Measurements from ENCODE around the gene GJA4.
A peak's percentile ranks its signal among the peaks of the same experiment; 100 is the strongest.

GJA4 gene

GRCh38 chr1:34786521-34787325 lies 6.1 kb upstream of the GJA4 start:
- no peak overlapping the region for H3K4me2 ChIP-seq (ENCODE audit: insufficient read depth, low read length, poor library complexity, severe bottlenecking)
- no peaks in the 10 kb centered on the region for H3K36me3 ChIP-seq (replicated peaks in 1 of 2; ENCODE audit: control insufficient read depth in 2 of 2, insufficient read depth in 2 of 2, low read length in 2 of 2)
- H4K91ac ChIP-seq (ENCODE audit: low read depth, low read length, poor library complexity) = no peak overlapping the region
- H3K9ac ChIP-seq (ENCODE audit: low read depth, low read length, poor library complexity) = no peak overlapping the region
- DNase-seq (ENCODE audit: low spot score) = peak; percentile 51
- H2AK5ac ChIP-seq (ENCODE audit: low read depth, low read length) = no peak overlapping the region
- peak overlapping the region; percentile 1 for H2AFZ ChIP-seq (ENCODE audit: low read length)
- H3K18ac ChIP-seq (ENCODE audit: low read length) = no peak overlapping the region
- H2BK12ac ChIP-seq (ENCODE audit: low read length) = no peak overlapping the region
- WGBS, 2 donors (ENCODE audit: extremely low coverage in 2 of 2, insufficient read length in 2 of 2, insufficient replicate concordance in 1 of 2) = no CpG with 5 or more reads among the region's 14 CpGs
- no peak overlapping the region for H4K8ac ChIP-seq (ENCODE audit: low read depth, low read length)
- peaks cover 2 to 5% of the 10 kb centered on the region in 2 donors for H3K9me3 ChIP-seq (replicated peaks in 1 of 2; ENCODE audit: control insufficient read depth in 2 of 2, insufficient read depth in 1 of 2, low read depth in 1 of 2, low read length in 2 of 2)
- H3K14ac ChIP-seq (ENCODE audit: low read length) = peak overlapping the region; percentile 11
- peak overlapping the region; percentile 14 for H3K23ac ChIP-seq (ENCODE audit: low read depth, low read length, poor library complexity)
- no peak overlapping the region for H3K4ac ChIP-seq (ENCODE audit: low read length)
- peaks cover 0 to 3% of the 10 kb centered on the region in 2 donors for H3K4me1 ChIP-seq (ENCODE audit: control insufficient read depth in 2 of 2, insufficient read depth in 1 of 2, low read depth in 1 of 2, low read length in 2 of 2)
- no peak overlapping the region for H2BK120ac ChIP-seq (ENCODE audit: low read depth, low read length)
- H3K27me3 ChIP-seq (ENCODE audit: control insufficient read depth in 3 of 3, insufficient read depth in 3 of 3, low read depth in 1 of 3, low read length in 3 of 3) = peaks cover 4 to 22% (median 13%) of the 10 kb centered on the region in 3 experiments
- no peaks in the 10 kb centered on the region for H3K79me1 ChIP-seq (ENCODE audit: low read depth, low read length)
- H3K4me3 ChIP-seq (ENCODE audit: low read length in 2 of 2) = no peak overlapping the region
- H2BK15ac ChIP-seq (ENCODE audit: low read length) = no peak overlapping the region
- H3K27ac ChIP-seq (replicated peaks; ENCODE audit: low read length) = no peak overlapping the region
- H2BK5ac ChIP-seq (ENCODE audit: low read length) = no peak overlapping the region

GRCh38 chr1:34787461-34788420 lies 5.1 kb upstream of the GJA4 start:
- Histone ChIP-seq H3K4me2 (ENCODE audit: insufficient read depth, low read length, poor library complexity, severe bottlenecking) (no peak overlapping the region), H3K27me3 (ENCODE audit: control insufficient read depth in 3 of 3, insufficient read depth in 3 of 3, low read depth in 1 of 3, low read length in 3 of 3) (peaks cover 0 to 21% (median 3%) of the 10 kb centered on the region in 3 experiments), H4K91ac (ENCODE audit: low read depth, low read length, poor library complexity) (no peak overlapping the region), H2BK120ac (ENCODE audit: low read depth, low read length) (no peak overlapping the region), H4K8ac (ENCODE audit: low read depth, low read length) (no peak overlapping the region), H3K4ac (ENCODE audit: low read length) (no peak overlapping the region), H3K9me3 (replicated peaks in 1 of 2; ENCODE audit: control insufficient read depth in 2 of 2, insufficient read depth in 1 of 2, low read depth in 1 of 2, low read length in 2 of 2) (peaks cover 2 to 5% of the 10 kb centered on the region in 2 donors), H3K23ac (ENCODE audit: low read depth, low read length, poor library complexity) (no peak overlapping the region), H2AFZ (ENCODE audit: low read length) (no peak overlapping the region), H3K4me3 (ENCODE audit: low read length in 2 of 2) (no peak overlapping the region), H2BK5ac (ENCODE audit: low read length) (no peak overlapping the region), H2BK15ac (ENCODE audit: low read length) (no peak overlapping the region), H2AK5ac (ENCODE audit: low read depth, low read length) (no peak overlapping the region), H3K27ac (replicated peaks; ENCODE audit: low read length) (no peak overlapping the region), H3K79me1 (ENCODE audit: low read depth, low read length) (no peaks in the 10 kb centered on the region), H2BK12ac (ENCODE audit: low read length) (no peak overlapping the region), H3K9ac (ENCODE audit: low read depth, low read length, poor library complexity) (no peak overlapping the region), H3K14ac (ENCODE audit: low read length) (no peak overlapping the region), H3K36me3 (replicated peaks in 1 of 2; ENCODE audit: control insufficient read depth in 2 of 2, insufficient read depth in 2 of 2, low read length in 2 of 2) (no peaks in the 10 kb centered on the region), H3K4me1 (ENCODE audit: control insufficient read depth in 2 of 2, insufficient read depth in 1 of 2, low read depth in 1 of 2, low read length in 2 of 2) (peaks cover 0 to 2% of the 10 kb centered on the region in 2 donors), H3K18ac (ENCODE audit: low read length) (no peak overlapping the region)
- WGBS, 2 donors (ENCODE audit: extremely low coverage in 2 of 2, insufficient read length in 2 of 2, insufficient replicate concordance in 1 of 2) = no CpG with 5 or more reads among the region's 9 CpGs
- no peak for DNase-seq (ENCODE audit: low spot score)

- H3K18ac ChIP-seq (ENCODE audit: low read length) = no peak overlapping the region
- no peak for DNase-seq (ENCODE audit: low spot score)
- no peak overlapping the region for H3K14ac ChIP-seq (ENCODE audit: low read length)
- no peak overlapping the region for H3K4ac ChIP-seq (ENCODE audit: low read length)
- no peak overlapping the region for H3K27ac ChIP-seq (replicated peaks; ENCODE audit: low read length)
- no peak overlapping the region for H2BK5ac ChIP-seq (ENCODE audit: low read length)
- H3K9ac ChIP-seq (ENCODE audit: low read depth, low read length, poor library complexity) = no peak overlapping the region
- WGBS, 2 donors (ENCODE audit: extremely low coverage in 2 of 2, insufficient read length in 2 of 2, insufficient replicate concordance in 1 of 2) = no CpG with 5 or more reads among the region's 6 CpGs
- no peak overlapping the region for H3K4me3 ChIP-seq (ENCODE audit: low read length in 2 of 2)
- no peak overlapping the region for H2BK12ac ChIP-seq (ENCODE audit: low read length)
- H4K8ac ChIP-seq (ENCODE audit: low read depth, low read length) = no peak overlapping the region
- H3K23ac ChIP-seq (ENCODE audit: low read depth, low read length, poor library complexity) = no peak overlapping the region
- H2BK120ac ChIP-seq (ENCODE audit: low read depth, low read length) = no peak overlapping the region
- H3K79me1 ChIP-seq (ENCODE audit: low read depth, low read length) = no peaks in the 10 kb centered on the region
- H3K4me1 ChIP-seq (ENCODE audit: control insufficient read depth in 2 of 2, insufficient read depth in 1 of 2, low read depth in 1 of 2, low read length in 2 of 2) = peaks cover 2 to 3% of the 10 kb centered on the region in 2 donors
- no peak overlapping the region for H2BK15ac ChIP-seq (ENCODE audit: low read length)
- H3K36me3 ChIP-seq (replicated peaks in 1 of 2; ENCODE audit: control insufficient read depth in 2 of 2, insufficient read depth in 2 of 2, low read length in 2 of 2) = no peaks in the 10 kb centered on the region
- peaks cover 0 to 34% (median 0%) of the 10 kb centered on the region in 3 experiments for H3K27me3 ChIP-seq (ENCODE audit: control insufficient read depth in 3 of 3, insufficient read depth in 3 of 3, low read depth in 1 of 3, low read length in 3 of 3)
- H2AFZ ChIP-seq (ENCODE audit: low read length) = no peak overlapping the region
- no peak overlapping the region for H2AK5ac ChIP-seq (ENCODE audit: low read depth, low read length)
- peaks cover 2 to 5% of the 10 kb centered on the region in 2 donors for H3K9me3 ChIP-seq (replicated peaks in 1 of 2; ENCODE audit: control insufficient read depth in 2 of 2, insufficient read depth in 1 of 2, low read depth in 1 of 2, low read length in 2 of 2)
- no peak overlapping the region for H4K91ac ChIP-seq (ENCODE audit: low read depth, low read length, poor library complexity)
- H3K4me2 ChIP-seq (ENCODE audit: insufficient read depth, low read length, poor library complexity, severe bottlenecking) = no peak overlapping the region
Measured at GRCh38 chr1:34790985-34791384, 1.8 kb upstream of the GJA4 start.

- no CpG with 5 or more reads among the region's 10 CpGs for WGBS, 2 donors (ENCODE audit: extremely low coverage in 2 of 2, insufficient read length in 2 of 2, insufficient replicate concordance in 1 of 2)
- H3K27me3 ChIP-seq (ENCODE audit: control insufficient read depth in 3 of 3, insufficient read depth in 3 of 3, low read depth in 1 of 3, low read length in 3 of 3) = peaks cover 0 to 30% (median 0%) of the 10 kb centered on the region in 3 experiments
- H2BK120ac ChIP-seq (ENCODE audit: low read depth, low read length) = no peak overlapping the region
- no peaks in the 10 kb centered on the region for H3K36me3 ChIP-seq (replicated peaks in 1 of 2; ENCODE audit: control insufficient read depth in 2 of 2, insufficient read depth in 2 of 2, low read length in 2 of 2)
- H2AFZ ChIP-seq (ENCODE audit: low read length) = no peak overlapping the region
- no peak overlapping the region for H3K4me3 ChIP-seq (ENCODE audit: low read length in 2 of 2)
- no peak overlapping the region for H3K4ac ChIP-seq (ENCODE audit: low read length)
- H4K91ac ChIP-seq (ENCODE audit: low read depth, low read length, poor library complexity) = no peak overlapping the region
- no peak overlapping the region for H2BK5ac ChIP-seq (ENCODE audit: low read length)
- no peak for DNase-seq (ENCODE audit: low spot score)
- no peak overlapping the region for H3K14ac ChIP-seq (ENCODE audit: low read length)
- peak overlapping the region; percentile 58 for H3K4me2 ChIP-seq (ENCODE audit: insufficient read depth, low read length, poor library complexity, severe bottlenecking)
- no peak overlapping the region for H3K23ac ChIP-seq (ENCODE audit: low read depth, low read length, poor library complexity)
- no peak overlapping the region for H2BK15ac ChIP-seq (ENCODE audit: low read length)
- H4K8ac ChIP-seq (ENCODE audit: low read depth, low read length) = no peak overlapping the region
- peaks cover 8 to 11% of the 10 kb centered on the region in 2 donors for H3K4me1 ChIP-seq (ENCODE audit: control insufficient read depth in 2 of 2, insufficient read depth in 1 of 2, low read depth in 1 of 2, low read length in 2 of 2)
- no peak overlapping the region for H2AK5ac ChIP-seq (ENCODE audit: low read depth, low read length)
- H3K9ac ChIP-seq (ENCODE audit: low read depth, low read length, poor library complexity) = no peak overlapping the region
- peaks cover 2 to 5% of the 10 kb centered on the region in 2 donors for H3K9me3 ChIP-seq (replicated peaks in 1 of 2; ENCODE audit: control insufficient read depth in 2 of 2, insufficient read depth in 1 of 2, low read depth in 1 of 2, low read length in 2 of 2)
- no peak overlapping the region for H3K27ac ChIP-seq (replicated peaks; ENCODE audit: low read length)
- H3K79me1 ChIP-seq (ENCODE audit: low read depth, low read length) = no peaks in the 10 kb centered on the region
- no peak overlapping the region for H2BK12ac ChIP-seq (ENCODE audit: low read length)
- H3K18ac ChIP-seq (ENCODE audit: low read length) = peak overlapping the region; percentile 2
Measured at GRCh38 chr1:34792424-34792823, 375 bp upstream of the GJA4 start.

All from neuronal stem cell (in vitro differentiated cells).